H1 (cell line): ENCODE data around the gene KBTBD3. TPM values are rescaled to one million over a fixed set of nuclear protein-coding genes. Genes with fewer than 3 reads are reported as not detected.

Experiments
- CBX5 ChIP-seq: fragments of 300-800, 300-1000 bp; sonication (generic); IDR thresholded peaks from 2 replicates; pipeline ENCODE4 v1.7.1; 2016; ENCODE audit warnings: antibody characterized with exemption, low read length, low read depth
- JUND ChIP-seq: IDR thresholded peaks from 2 replicates; pipeline ENCODE4 v1.6.1; 2011; ENCODE audit warnings: mild to moderate bottlenecking, improper control_type of control experiment, low read length
- KDM4A ChIP-seq: IDR thresholded peaks from one replicate; pipeline ENCODE4 v1.7.1; 2012; ENCODE audit warnings: low read depth, mild to moderate bottlenecking, moderate library complexity, low read length, inconsistent platforms; ENCODE audit not compliant: severe bottlenecking
- RAD21 ChIP-seq, 2 experiments: IDR thresholded peaks in 1 of 2; conservative IDR thresholded peaks in 1 of 2; 2 replicates each; pipeline ENCODE4 v1.6.1; 2011; ENCODE audit warnings: low read depth in 2 of 2, low read length in 2 of 2, improper control_type of control experiment in 1 of 2, inconsistent platforms in 1 of 2, mild to moderate bottlenecking in 1 of 2, moderate library complexity in 1 of 2
- polyA plus RNA-seq, 7 experiments: library from polyadenylated mRNA; depleted of rRNA in 3 of 7; stranded (reverse) in 5 of 7; unstranded in 2 of 7; fragments of >200 nt in 5 of 7; fragments of 200-250 nt in 2 of 7; gene quantifications; 1 replicate in 5 of 7; 2 replicates in 1 of 7; 4 replicates in 1 of 7; pipeline versions ENCODE4 v1.2.1 to v1.2.3, GENCODE V29; 2011 to 2013; ENCODE audit warnings: missing spikeins in 2 of 7, mixed read lengths in 2 of 7
- total RNA-seq: library from RNA; stranded (reverse); fragmentation: NEBNext Ultra II Directional; extraction: Animal tissue kit (Norgen Biotek cat#: 25700); gene quantifications from 2 replicates; pipeline ENCODE4 v1.2.1, GENCODE V29; 2021
- TF ChIP-seq, protein P1 (sequence below): fragments of 300-600 bp; sonication (generic); IDR thresholded peaks from 2 replicates; pipeline ENCODE4 v1.7.1; 2012; ENCODE audit warnings: low read length, moderate library complexity, mild to moderate bottlenecking, inconsistent platforms; ENCODE audit not compliant: insufficient replicate concordance

Gene KBTBD3
- total and polyA plus RNA-seq, 2 of the 8 experiments (the other 6 are each of a cell fraction or from before 2014, with no cell fraction given) = 1.2 to 6.1 TPM

DNA sequence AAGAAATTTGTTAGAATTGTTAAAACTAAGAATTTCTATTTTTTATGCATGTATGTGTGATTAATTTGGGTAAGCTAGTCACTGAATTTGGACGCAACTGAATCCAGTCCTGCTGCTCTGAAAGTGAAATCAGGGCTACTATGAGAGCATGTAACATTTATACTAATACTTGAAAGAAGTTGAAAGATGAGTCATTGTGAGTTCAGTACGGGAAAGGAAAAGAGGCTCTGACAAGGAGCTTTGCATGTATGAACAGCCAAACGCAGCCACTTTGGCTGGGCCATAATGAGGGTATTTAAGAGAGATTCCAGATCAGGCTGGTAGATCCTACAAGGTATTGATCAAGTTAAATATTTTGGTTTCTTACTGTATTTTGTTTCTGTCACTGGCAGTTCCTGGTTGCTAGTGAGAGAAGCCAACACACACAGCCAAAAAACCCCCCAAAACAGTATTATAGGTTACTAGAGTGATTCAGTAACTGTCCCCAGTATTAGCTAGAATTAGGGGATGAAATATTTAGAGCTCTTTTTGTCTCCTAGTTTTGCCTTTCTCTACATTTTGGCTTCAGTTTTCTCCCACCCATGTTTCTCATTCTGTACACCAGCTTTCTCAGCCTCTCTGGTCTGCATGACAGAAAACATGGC is 14.5 kb upstream of the KBTBD3 start (continued):
- TF ChIP-seq, protein P1, sequence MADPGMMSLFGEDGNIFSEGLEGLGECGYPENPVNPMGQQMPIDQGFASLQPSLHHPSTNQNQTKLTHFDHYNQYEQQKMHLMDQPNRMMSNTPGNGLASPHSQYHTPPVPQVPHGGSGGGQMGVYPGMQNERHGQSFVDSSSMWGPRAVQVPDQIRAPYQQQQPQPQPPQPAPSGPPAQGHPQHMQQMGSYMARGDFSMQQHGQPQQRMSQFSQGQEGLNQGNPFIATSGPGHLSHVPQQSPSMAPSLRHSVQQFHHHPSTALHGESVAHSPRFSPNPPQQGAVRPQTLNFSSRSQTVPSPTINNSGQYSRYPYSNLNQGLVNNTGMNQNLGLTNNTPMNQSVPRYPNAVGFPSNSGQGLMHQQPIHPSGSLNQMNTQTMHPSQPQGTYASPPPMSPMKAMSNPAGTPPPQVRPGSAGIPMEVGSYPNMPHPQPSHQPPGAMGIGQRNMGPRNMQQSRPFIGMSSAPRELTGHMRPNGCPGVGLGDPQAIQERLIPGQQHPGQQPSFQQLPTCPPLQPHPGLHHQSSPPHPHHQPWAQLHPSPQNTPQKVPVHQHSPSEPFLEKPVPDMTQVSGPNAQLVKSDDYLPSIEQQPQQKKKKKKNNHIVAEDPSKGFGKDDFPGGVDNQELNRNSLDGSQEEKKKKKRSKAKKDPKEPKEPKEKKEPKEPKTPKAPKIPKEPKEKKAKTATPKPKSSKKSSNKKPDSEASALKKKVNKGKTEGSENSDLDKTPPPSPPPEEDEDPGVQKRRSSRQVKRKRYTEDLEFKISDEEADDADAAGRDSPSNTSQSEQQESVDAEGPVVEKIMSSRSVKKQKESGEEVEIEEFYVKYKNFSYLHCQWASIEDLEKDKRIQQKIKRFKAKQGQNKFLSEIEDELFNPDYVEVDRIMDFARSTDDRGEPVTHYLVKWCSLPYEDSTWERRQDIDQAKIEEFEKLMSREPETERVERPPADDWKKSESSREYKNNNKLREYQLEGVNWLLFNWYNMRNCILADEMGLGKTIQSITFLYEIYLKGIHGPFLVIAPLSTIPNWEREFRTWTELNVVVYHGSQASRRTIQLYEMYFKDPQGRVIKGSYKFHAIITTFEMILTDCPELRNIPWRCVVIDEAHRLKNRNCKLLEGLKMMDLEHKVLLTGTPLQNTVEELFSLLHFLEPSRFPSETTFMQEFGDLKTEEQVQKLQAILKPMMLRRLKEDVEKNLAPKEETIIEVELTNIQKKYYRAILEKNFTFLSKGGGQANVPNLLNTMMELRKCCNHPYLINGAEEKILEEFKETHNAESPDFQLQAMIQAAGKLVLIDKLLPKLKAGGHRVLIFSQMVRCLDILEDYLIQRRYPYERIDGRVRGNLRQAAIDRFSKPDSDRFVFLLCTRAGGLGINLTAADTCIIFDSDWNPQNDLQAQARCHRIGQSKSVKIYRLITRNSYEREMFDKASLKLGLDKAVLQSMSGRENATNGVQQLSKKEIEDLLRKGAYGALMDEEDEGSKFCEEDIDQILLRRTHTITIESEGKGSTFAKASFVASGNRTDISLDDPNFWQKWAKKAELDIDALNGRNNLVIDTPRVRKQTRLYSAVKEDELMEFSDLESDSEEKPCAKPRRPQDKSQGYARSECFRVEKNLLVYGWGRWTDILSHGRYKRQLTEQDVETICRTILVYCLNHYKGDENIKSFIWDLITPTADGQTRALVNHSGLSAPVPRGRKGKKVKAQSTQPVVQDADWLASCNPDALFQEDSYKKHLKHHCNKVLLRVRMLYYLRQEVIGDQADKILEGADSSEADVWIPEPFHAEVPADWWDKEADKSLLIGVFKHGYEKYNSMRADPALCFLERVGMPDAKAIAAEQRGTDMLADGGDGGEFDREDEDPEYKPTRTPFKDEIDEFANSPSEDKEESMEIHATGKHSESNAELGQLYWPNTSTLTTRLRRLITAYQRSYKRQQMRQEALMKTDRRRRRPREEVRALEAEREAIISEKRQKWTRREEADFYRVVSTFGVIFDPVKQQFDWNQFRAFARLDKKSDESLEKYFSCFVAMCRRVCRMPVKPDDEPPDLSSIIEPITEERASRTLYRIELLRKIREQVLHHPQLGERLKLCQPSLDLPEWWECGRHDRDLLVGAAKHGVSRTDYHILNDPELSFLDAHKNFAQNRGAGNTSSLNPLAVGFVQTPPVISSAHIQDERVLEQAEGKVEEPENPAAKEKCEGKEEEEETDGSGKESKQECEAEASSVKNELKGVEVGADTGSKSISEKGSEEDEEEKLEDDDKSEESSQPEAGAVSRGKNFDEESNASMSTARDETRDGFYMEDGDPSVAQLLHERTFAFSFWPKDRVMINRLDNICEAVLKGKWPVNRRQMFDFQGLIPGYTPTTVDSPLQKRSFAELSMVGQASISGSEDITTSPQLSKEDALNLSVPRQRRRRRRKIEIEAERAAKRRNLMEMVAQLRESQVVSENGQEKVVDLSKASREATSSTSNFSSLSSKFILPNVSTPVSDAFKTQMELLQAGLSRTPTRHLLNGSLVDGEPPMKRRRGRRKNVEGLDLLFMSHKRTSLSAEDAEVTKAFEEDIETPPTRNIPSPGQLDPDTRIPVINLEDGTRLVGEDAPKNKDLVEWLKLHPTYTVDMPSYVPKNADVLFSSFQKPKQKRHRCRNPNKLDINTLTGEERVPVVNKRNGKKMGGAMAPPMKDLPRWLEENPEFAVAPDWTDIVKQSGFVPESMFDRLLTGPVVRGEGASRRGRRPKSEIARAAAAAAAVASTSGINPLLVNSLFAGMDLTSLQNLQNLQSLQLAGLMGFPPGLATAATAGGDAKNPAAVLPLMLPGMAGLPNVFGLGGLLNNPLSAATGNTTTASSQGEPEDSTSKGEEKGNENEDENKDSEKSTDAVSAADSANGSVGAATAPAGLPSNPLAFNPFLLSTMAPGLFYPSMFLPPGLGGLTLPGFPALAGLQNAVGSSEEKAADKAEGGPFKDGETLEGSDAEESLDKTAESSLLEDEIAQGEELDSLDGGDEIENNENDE = no peak
- TF ChIP-seq JUND (no peak), RAD21 (IDR thresholded peaks at IDR 0.05 in 1 of 2, conservative IDR thresholded peaks at IDR 0.05 in 1 of 2; ENCODE audit: low read depth in 2 of 2, low read length in 2 of 2) (no peak), CBX5 (no peak), KDM4A (no peak)
